Fibroblast of the aortic adventitia (primary cell): ENCODE data around the gene PPP2R3B. TPM values are rescaled to one million over a fixed set of nuclear protein-coding genes. Genes with fewer than 3 reads are reported as not detected.

Experiments
- DNase-seq: peaks from one replicate; pipeline ENCODE4 v3.0.0-alpha.2; 2010; ENCODE audit warnings: low read depth
- H3K4me3 ChIP-seq: 2 replicates; pipeline ENCODE4 v1.5.1; 2011; ENCODE audit warnings: low read depth, mild to moderate bottlenecking, control low read depth, low read length, moderate library complexity
- total RNA-seq: library from RNA; depleted of rRNA; stranded (reverse); fragments of >200 nt; gene quantifications from 2 replicates; pipeline ENCODE4 v1.2.3, GENCODE V29; 2012; ENCODE audit warnings: low replicate concordance
- TF ChIP-seq, protein P1 (sequence below): IDR thresholded peaks from 2 replicates; pipeline ENCODE4 v1.5.1; 2011; ENCODE audit warnings: mild to moderate bottlenecking, low read length, control low read depth, inconsistent platforms; ENCODE audit not compliant: insufficient read depth

PPP2R3B gene
- total RNA-seq, 1 donor, result 9.9 TPM

DNA sequence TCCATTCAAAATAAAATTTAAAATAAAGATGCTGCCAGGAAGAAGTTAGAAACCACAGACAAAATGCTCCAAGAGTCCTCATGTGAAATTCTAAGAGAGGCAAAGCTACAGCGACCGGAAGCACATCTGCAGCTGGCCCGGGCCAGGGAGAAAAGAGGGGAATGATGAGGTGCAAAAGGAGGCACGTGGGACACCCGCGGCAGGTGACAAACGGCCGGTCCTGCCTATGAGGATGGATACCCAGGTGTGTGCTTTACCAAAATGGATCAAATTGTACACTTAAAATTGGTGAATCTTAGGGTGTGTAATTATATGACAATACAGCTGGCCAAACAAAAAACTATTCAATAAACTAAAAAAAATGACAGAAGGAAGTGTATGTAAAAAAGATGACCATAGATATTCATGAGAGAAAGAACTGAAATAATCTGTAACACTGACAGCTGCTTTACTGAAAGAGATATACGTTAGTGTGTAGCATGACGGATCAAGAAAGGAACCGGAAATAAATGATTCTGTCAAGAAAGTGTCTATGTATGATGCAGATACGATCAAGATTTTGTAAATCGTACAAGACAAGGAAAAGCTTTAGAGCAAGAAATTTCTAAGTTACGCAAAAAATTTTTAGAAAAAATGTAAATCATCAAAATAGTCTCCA, 29.5 kb downstream of the PPP2R3B start:
- DNase-seq, result no peak

DNA sequence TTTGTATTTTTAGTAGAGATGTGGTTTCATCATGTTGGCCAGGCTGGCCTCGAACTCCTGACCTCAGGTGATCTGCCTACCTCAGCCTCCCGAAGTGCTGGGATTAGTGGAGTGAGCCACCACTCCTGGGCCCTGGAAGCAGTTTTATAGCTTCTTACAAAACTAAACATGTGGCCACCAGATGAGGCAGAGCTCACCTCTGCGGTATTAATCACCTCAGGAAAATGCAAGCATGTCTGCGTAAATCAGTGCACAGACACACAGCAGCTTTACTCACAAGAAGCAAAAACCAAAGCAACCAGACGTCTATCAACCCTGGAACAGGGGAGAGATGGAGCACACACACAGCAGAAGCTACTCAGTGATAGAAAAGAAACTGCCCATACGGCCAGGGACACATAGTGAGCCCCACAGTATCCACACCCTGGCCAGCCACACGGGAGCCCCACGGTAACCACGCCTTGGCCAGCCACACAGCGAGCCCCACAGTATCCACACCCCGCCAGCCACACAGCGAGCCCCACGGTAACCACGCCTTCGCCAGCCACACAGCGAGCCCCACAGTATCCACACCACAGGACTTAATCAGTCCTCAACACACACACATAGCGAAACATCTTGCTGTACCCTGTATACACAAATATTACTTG, 30.2 kb downstream of the PPP2R3B start:
- H3K4me3 ChIP-seq, result no peak overlapping the region
- DNase-seq, result no peak
- TF ChIP-seq, protein P1, sequence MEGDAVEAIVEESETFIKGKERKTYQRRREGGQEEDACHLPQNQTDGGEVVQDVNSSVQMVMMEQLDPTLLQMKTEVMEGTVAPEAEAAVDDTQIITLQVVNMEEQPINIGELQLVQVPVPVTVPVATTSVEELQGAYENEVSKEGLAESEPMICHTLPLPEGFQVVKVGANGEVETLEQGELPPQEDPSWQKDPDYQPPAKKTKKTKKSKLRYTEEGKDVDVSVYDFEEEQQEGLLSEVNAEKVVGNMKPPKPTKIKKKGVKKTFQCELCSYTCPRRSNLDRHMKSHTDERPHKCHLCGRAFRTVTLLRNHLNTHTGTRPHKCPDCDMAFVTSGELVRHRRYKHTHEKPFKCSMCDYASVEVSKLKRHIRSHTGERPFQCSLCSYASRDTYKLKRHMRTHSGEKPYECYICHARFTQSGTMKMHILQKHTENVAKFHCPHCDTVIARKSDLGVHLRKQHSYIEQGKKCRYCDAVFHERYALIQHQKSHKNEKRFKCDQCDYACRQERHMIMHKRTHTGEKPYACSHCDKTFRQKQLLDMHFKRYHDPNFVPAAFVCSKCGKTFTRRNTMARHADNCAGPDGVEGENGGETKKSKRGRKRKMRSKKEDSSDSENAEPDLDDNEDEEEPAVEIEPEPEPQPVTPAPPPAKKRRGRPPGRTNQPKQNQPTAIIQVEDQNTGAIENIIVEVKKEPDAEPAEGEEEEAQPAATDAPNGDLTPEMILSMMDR, result no peak

More for the DNA sequence above, 29.5 kb downstream of the PPP2R3B start:
- TF ChIP-seq, protein P1, result no peak
- H3K4me3 ChIP-seq, result no peak overlapping the region

DNA sequence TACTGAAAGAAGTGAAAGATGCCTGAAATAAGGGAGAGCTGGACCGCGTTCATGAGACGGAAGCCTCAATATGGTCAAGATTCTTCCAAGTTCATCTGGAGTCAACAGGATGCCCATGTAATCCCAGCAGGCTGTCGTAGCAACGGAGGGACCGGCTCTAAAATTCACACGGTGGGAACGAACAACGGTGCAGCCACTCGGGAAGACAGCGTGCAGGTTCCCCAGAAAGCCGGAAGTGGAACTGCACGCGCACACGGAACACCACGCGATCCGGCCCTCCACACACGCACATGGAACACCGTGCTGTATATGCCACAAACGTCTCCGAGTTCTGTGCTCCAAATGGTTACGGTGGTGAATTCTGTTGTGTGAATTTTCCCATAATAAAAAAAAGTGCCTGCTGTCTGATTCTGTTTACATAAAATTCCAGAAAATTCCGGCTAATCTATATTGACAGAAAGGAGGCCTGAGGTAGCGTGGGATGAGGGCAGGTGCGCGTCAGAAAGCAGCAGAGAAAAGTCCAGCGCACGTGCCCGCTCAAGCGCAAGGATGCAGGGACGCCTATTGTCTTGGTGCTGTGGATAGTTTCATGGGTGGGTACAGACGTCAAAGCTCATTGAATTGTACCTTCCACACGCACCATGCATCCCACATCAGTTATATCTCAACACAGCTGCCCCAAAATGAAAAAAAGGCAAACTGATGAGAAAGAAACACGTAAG, 31.2 kb downstream of the PPP2R3B start:
- no peak for DNase-seq
- H3K4me3 ChIP-seq, result no peak overlapping the region
- TF ChIP-seq, protein P1, result no peak

DNA sequence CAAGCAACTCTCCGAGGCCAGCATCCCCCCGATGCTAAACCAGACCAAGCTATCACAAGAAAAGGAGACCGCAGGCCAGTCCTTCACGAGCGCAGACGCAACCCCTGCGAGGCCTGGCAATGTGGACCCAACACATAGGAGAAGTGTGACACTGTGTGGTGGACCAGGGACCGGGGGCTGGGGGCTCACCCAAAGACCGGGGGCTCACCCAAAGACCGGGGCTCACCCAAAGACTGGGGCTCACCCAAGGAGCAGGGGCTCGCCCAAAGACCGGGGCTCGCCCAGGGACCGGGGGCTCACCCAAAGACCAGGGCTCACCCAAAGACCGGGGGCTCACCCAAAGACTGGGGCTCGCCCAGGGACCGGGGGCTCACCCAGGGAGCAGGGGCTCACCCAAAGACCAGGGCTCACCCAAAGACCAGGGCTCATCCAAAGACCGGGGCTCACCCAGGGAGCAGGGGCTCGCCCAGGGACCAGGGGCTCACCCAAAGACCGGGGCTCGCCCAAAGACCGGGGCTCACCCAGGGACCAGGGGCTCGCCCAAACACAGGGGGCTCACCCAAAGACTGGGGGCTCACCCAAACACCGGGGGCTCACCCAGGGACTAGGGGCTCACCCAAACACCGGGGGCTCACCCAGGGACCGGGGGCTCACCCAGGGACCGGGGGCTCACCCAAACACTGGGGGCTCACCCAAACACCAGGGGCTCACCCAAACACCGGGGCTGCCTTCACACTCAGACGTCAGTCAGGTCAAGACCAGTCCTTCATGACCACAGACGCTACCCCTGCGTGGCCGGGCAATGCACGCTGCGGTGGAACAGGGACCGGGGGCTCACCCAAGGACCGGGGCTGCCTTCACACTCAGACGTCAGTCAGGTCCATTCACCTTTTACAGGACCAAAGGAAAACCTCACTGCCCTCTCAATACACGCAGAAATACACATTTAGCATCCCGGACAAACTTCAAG, 32.9 kb downstream of the PPP2R3B start:
- no peak overlapping the region for H3K4me3 ChIP-seq
- no peak for DNase-seq
- TF ChIP-seq, protein P1, result no peak

DNA sequence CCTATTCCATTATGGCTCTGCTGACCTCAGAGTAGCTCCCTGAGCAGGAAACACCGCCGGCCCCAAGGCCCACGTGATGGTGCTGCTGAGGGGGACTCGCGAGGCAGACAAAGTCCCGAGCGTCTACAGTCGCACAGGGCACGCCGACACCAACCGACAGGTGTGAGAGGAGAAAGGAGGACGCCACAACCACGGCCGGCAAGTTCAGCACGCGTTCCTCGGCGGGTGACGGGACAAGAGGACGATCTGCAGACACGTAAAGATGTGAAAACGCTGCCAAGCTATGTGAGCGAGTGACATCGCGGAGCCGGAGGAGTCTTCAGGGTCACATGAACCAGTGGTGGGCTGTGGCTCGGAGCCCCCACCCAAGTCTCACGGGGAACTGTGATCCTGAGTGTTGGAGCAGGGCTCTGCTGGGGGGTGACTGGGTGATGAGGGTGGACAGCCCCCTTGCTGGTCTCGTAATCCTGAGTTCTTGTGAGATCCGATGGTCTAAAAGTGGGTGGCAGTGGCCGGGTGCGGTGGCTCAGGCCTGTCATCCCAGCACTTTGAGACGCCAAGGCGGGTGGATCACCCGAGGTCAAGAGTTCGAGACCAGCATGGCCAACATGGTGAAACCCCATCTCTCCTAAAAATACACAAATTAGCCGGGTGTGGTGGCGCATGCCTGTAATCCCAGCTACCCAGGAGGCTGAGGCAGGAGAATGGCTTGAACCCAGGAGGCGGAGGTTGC, 34.0 kb downstream of the PPP2R3B start:
- TF ChIP-seq, protein P1, result no peak
- H3K4me3 ChIP-seq, result no peak overlapping the region
- no peak for DNase-seq

DNA sequence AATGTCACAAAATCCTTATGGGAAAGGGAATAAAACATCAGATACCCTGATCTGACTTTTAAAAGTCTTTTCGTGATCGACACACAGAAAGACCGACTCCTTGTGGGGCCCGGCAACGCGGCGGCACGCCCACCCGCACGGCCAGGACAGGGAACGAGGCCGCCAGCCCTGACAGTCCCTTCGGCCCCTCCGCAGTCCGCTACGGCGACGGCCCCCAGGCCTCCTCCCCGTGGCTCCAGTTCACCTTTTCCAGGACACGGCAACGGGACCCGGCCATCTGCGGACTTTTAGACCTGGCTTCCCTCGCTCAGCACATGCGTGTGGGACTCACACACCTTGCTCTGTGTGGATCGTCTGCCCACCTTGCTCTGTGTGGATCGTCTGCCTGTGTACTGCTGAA, 34.5 kb downstream of the PPP2R3B start:
- TF ChIP-seq, protein P1, result no peak
- DNase-seq, result no peak
- no peak overlapping the region for H3K4me3 ChIP-seq
